Measurements from ENCODE around the gene RPS18.
"Not testable (repeated sequence)": the region's sequence is repeated elsewhere in the genome, so short reads cannot be mapped to it uniquely, and the experiment has no call there.

The RPS18 gene

GRCh38 chr6:33273129-33273923 lies 1.5 kb downstream of the RPS18 start:
- no peak for DNase-seq

GRCh38 chr6:33273924-33274902 lies 2.3 kb downstream of the RPS18 start:
- no peak for DNase-seq

DNA sequence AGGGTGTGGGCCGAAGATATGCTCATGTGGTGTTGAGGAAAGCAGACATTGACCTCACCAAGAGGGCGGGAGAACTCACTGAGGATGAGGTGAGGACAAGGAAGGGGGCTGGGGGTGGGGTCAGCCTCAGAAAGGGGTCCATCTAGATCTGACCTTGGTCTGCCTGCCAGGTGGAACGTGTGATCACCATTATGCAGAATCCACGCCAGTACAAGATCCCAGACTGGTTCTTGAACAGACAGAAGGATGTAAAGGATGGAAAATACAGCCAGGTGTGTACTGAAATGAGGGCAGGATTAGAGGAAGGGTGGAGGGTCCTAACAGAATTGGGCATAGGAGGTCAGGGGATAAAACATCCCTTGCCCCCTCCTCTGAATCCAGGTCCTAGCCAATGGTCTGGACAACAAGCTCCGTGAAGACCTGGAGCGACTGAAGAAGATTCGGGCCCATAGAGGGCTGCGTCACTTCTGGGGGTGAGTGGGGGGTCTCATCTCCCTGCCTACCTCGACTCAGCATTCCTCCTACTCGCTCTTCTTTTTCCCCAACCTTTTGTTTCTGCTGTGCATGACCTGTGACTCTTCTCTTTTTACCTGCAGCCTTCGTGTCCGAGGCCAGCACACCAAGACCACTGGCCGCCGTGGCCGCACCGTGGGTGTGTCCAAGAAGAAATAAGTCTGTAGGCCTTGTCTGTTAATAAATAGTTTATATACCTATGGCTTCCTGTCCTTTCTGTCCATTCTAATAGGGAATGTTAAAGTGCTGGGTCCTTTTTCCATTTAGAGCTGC lies 4.1 kb downstream of the RPS18 start:
- not testable (repeated sequence) for DNase-seq

DNA sequence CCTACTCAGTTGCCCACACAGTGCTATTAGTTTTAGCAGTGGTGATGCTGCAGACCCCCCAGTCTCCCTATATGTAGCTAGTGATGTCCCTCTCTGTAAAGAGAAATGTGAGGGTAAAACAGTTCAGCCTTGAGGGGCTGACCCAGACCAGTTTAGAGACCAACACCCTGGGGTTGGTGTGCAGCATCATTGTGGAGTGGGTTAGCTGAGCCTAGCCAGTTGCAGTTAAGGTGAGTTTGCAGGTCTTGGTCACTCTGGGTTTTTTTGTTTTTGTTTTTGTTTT lies 4.6 kb downstream of the RPS18 start:
- DNase-seq = no peak

DNA sequence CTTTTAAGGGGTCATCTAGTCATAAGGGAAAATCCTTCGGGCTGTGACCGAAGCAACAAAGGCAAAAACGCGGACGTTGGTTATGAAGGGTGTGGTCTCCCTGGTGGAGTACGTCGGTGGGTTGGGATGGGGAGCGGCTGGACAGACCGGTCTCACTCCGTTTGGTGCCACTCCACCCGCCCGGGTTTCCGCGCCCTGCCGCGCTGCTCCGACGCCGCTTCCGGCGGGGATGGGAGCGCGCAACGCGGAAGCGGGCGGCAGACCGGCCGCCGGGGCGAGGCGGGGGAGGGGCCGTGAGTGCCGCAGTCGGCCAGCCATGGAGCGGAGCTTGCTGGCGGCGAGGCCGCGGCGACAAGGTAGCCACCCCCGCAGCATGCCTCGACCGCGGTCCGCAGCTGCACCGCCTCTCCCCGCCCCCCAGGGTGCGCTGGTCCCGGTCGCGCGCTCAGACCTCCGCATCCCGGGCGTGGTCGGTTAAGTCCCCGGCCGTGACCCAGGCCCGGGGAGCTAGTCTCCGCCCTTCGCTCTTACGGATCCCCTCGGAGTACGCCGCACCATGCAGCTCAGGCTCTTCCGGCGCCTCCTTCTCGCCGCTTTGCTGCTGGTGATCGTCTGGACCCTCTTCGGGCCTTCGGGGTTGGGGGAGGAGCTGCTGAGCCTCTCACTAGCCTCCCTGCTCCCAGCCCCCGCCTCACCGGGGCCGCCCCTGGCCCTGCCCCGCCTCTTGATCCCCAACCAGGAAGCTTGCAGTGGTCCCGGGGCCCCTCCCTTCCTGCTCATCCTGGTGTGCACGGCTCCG lies 5.2 kb downstream of the RPS18 start, which contains the start of gene B3GALT4:
TSS of gene B3GALT4 (plus strand) at position 260 of the 799 bp plus-strand sequence. CDS start at position 557, 297 bp downstream.
- peak; percentile 87 for DNase-seq

GRCh38 chr6:33277663-33278391 lies 6.0 kb downstream of the RPS18 start:
- DNase-seq = no peak

DNA sequence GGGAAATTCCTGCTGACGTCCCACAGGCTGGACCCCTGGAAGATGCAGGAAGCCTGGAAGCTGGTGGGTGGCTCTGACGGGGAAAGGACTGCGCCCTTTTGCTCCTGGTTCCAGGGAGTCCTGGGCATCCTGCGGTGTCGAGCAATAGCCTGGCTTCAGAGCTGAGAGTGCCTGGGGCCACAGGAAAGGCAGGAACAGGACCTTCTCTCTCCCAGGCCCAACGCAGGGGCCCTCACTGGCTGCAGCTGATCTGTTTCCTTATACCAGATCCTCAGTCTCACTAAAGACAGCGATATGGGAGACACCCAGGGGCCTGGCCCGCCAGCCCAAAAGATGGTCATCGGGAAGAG lies 6.5 kb downstream of the RPS18 start:
- DNase-seq = no peak

DNA sequence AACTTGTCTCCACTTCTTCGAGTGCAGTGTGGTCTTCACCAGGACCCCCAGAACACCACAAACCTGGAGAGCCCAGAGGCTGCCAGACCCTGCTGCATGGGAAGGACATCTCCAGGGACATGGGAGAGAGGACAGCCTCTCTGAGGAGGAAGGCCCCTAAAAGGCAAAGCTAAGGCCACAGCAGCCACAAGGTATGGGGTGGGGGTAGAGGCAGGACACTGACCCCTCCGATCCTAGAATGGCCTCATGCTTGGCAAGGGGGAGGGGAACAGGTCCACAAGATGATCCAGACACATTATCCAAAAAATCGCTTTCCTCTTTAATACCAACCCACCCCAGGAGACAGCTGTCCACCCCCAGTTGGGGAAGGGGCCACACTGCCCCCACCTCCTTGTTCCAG lies 6.9 kb downstream of the RPS18 start:
- DNase-seq = no peak

DNA sequence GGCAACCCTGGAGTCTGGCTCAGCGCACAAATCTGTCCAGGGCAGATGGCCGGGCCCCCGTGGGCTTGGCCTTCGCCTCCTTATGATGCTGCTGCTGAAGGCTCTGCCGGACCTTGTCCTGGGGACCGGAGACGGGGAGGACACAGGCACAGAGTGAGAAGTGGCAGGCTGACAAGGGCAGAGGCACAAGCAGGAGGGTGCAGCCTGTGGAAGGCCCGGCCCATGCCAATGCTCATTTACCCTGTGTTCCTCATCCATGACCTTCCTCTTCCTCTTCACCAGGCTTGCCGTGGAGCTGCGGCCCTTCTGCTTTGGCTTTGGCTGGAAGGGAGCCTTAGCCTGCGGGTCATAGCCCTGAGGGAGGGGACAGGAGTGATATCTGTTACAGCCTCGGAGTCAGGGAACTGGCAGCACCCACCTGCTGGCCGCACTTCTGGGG lies 7.4 kb downstream of the RPS18 start:
- DNase-seq = no peak

- DNase-seq = no peak
Measured at GRCh38 chr6:33279971-33280511, 8.2 kb downstream of the RPS18 start.

DNA sequence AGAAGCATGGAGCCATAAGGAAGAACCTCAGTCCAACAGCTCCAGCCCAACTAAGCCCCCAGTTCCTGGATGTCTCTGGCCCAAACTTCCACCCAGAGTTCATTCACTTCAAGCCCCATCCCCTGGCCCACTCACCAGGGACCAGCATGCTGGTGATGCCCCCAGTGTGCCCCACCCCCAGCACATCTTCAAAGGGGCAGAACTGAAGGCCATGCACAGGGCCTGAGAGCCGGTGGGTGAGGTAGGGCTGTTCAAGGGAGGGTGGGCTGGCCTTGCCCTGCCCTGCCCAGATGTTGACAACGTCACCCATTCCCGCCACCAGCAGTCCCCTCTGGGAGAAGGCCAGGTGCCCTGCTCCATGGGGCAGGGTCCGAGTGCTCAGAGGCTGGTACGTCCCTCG lies 8.7 kb downstream of the RPS18 start:
- DNase-seq = no peak

- not testable (repeated sequence) for DNase-seq
Measured at GRCh38 chr6:33285214-33285613, 13.3 kb downstream of the RPS18 start.

- no peak for DNase-seq
Measured at GRCh38 chr6:33286946-33287914, 15.4 kb downstream of the RPS18 start.

DNA sequence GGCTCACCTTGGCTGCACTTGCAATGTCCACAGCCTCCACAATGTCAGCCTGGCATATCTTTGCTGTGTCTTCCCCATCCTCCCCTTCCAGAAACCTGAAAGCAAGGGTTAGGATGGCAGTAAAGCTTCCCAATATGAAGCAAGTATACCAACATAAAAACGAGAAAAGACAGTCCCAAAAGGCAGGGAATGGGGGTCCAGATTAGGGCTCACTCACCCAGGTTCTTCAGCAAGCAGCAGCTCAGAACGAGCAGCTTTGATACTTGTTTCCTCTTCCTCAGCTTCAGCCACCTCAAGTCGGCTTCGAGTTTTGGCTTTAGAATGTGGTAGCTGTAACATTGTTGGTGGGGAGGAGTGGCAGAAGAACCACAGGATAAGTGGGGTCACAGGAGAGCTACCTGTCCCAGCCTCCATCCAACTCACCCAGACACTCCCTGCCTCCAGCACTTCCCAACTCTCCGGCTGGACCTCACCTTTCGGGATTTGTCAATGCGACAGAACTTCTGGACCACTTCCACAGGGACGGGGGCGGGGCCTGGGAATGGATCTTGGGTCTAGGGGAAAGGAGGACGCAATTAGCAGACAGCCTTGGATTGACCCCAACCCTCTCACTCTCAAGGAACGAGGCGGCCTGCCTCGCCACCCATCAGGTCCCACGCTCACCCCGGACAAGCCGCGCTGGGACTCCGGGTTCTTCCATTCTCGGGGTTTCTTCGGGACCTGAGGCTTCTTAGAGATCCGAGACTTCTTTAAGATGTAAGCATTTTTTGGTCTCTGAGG lies 16.5 kb downstream of the RPS18 start:
- DNase-seq = no peak

DNA sequence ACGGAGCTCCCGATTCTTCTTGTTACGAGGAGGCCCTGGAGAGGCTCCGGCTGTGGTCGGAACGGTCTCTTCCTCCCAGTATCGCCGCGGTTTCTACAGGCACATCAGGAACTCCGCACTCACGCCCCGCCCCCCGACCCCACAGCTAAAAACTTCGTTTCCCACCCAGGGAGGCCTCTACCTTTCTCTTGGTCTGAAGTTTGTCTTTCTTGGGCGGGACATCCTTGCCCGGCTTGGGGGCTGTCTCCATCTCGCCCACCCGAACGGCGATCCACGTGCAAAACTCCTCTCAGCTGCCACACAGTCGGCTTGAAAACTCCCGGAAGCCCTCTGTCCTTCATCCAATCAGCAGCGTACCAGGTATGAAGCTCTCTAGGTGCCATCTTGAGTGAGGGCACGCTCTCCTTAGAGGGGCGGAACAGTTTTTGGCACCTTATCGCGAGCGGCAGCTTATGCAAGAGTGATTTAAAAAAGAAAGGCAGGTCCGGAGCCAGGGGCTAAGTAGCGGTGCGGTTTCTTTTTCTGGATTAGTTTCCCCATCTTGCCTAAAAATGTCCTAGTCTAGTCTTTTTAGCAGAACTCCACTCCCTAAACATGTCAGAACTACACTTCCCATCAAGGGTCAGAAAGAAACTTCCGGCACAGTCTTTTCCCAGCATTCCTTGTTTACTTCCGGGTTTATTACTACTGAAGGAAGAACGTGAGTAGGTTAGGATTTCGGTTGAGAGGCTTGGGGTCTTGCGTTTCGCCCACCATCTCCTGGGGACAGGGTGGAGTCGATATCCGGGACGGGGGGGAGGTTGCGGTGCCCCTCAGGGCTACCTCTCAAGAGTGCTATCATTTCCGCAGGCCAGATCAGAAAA lies 17.3 kb downstream of the RPS18 start, which contains the start of the genes PFDN6 and WDR46:
TSS of gene PFDN6 (plus strand) at position 681 of the 863 bp plus-strand sequence. CDS start 256 bp downstream, outside the sequence.
TSS of gene WDR46 (minus strand) at position 319 of the 863 bp plus-strand sequence. CDS start at position 250, 69 bp downstream.
- peak; percentile 90 for DNase-seq

- DNase-seq = no peak
Measured at GRCh38 chr6:33289784-33290315, 18.0 kb downstream of the RPS18 start.

DNA sequence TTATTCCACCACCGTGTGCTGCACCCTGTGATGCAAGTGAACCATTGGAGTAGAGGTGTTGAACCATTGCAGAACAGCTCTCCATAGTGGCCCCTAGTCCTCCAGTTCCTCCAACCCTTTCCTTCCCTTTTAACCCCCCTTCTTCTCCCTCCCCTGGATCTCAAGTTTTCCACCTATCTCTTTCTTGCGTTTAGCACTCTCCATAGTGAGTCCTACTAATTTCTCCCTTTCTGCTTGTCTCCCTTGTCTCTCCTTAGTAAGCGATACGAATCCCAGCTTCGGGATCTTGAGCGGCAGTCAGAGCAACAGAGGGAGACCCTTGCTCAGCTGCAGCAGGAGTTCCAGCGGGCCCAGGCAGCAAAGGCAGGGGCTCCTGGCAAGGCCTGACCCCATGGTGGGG lies 18.6 kb downstream of the RPS18 start:
- no peak for DNase-seq
